ENCODE data around the gene TTC4.

Gene TTC4

DNA sequence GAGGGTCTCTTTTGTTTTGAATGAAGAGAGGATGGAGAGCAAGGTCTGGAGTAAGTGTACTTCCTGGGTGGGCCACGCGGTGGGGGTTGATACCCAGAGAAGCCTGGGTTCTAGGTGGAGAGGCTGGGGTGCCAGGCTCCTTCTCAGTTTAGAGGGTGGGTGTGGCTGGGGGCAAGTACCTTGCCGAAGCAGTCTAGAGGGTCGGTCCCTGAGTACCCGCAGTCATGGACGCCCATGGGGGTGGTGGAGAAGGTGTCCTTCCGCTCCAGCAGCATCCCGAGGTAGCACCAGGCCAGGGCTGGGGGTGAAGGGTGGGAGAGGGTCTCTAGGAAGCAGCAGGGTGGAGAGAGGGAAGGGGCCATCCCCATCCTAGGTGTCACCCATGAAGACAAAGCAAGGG is 71.1 kb downstream of the TTC4 start:
- DNase-seq = no peak

DNA sequence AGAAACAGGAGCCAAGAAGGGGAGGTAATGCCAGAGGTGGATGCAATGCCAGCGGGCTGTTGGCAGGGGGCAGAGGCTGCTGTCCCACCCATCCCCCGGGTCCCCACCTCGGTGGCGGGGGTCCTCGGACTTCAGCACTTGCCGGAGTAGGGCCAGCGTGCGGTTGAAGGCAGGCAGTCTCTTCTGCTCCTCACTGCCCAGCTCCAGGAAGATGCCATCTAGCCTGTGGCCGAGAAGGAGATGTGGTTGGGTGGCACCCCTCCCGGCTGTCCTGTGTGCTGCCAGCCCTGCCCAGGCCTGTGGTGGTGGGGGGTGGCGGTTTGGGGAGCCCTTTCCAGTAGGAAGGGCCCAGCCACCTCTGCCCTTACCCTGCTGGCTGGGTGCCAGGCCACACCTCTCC is 71.9 kb downstream of the TTC4 start:
- no peak for DNase-seq

DNA sequence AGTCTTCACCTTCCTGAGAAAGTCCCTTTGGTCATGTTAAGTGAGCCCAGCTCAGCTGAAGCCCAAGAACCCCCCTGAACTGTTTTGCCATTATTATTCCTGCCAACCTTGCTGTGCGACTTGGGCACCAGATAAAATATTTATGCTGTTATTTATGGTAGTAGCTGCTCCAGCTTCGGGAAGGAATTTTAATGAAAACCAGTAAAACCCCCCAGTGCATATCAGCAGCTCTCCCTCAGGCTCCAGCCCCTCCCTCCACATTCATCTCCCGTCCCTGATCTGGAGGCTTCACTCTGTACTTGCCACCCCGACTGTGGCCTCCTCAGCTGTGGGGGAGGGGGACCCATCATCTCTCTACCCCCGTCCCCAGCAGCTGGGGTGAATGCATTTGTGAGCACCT is 72.8 kb downstream of the TTC4 start:
- DNase-seq = no peak

DNA sequence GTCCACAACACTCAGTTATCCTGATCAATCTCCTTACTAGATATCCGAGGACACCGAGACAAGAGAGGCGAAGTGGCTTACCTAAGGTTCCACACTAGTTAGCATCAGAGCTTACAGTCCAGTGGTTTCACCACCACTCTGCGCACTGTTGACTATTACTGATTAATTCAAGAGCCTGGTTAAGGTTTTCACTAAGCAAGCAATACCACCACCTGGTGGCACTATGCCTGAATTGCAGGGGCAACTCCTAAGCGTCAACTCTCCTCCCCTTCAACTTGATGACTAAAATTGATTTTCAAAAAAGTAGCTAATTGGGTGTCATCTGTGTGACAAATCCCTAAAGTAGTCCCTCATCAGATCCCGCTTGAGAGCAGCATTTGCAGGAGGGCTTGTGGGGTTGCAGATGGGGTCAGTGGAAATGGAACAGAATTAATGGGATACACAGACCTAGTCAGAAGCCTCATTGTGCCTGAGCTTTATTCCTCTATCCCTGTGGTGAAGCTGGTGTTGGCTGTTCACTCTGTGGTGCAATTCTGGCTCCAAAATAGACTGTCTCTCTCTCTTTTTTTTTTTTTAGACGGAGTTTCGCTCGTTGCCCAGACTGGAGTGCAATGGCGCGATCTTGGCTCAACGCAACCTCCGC is 76.3 kb downstream of the TTC4 start:
- peak in 1 of 2 donors; percentile 43 for DNase-seq
